Measurements from ENCODE around the gene NLK. TPM values are rescaled to one million over a fixed set of nuclear protein-coding genes. Genes with fewer than 3 reads are reported as not detected.

NLK gene
- total RNA-seq, 1 donor from 2014 or later = 26.0 TPM

- TF ChIP-seq, protein P1, sequence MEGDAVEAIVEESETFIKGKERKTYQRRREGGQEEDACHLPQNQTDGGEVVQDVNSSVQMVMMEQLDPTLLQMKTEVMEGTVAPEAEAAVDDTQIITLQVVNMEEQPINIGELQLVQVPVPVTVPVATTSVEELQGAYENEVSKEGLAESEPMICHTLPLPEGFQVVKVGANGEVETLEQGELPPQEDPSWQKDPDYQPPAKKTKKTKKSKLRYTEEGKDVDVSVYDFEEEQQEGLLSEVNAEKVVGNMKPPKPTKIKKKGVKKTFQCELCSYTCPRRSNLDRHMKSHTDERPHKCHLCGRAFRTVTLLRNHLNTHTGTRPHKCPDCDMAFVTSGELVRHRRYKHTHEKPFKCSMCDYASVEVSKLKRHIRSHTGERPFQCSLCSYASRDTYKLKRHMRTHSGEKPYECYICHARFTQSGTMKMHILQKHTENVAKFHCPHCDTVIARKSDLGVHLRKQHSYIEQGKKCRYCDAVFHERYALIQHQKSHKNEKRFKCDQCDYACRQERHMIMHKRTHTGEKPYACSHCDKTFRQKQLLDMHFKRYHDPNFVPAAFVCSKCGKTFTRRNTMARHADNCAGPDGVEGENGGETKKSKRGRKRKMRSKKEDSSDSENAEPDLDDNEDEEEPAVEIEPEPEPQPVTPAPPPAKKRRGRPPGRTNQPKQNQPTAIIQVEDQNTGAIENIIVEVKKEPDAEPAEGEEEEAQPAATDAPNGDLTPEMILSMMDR (conservative IDR thresholded peaks at IDR 0.05) = no peak
- no peaks in the 10 kb centered on the region for H3K4me1 Mint-ChIP-seq
These were observed 179.4 kb downstream of the NLK start for GRCh38 chr17:28221751-28222414.

DNA sequence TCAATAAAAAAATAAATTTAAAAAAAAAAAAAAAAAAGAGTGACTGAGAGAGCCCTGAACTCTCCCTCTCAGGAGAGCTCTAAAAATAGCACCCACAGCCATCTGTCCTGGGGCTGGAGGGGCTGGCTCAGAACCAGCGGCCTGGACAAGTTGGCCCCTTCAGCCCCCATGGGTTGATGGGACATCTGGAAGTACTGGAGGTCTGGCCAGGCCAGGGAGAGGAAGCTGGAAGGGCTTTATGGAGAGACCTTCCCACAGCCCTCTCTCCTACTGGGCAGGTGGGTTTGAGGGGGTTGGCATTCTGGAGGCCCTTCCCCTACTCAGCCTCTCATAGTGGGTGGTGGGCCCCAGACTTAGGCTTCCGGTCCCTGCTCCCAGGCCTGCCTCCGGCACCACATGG is 182.8 kb downstream of the NLK start:
- H3K4me3 Mint-ChIP-seq = no peak overlapping the region
- DNase-seq (ENCODE audit: low read depth, low spot score) = no peak
- H3K9me3 Mint-ChIP-seq = peaks cover 2% of the 10 kb centered on the region
- peaks cover 2% of the 10 kb centered on the region for H3K36me3 Mint-ChIP-seq (ENCODE audit: low read depth)
- H3K4me1 Mint-ChIP-seq = peaks cover 14% of the 10 kb centered on the region
- TF ChIP-seq, protein P1 (conservative IDR thresholded peaks at IDR 0.05) = no peak
- H3K27ac Mint-ChIP-seq (ENCODE audit: unreplicated experiment) = no peak overlapping the region
- H3K27me3 Mint-ChIP-seq (ENCODE audit: low read depth) = peaks cover 27% of the 10 kb centered on the region

More at GRCh38 chr17:28221751-28222414, 179.4 kb downstream of the NLK start:
- no peak for DNase-seq (ENCODE audit: low read depth, low spot score)
- peaks cover 2% of the 10 kb centered on the region for H3K9me3 Mint-ChIP-seq
- peak overlapping the region; percentile 41 for H3K4me3 Mint-ChIP-seq
- peaks cover 3% of the 10 kb centered on the region for H3K27me3 Mint-ChIP-seq (ENCODE audit: low read depth)
- peaks cover 2% of the 10 kb centered on the region for H3K36me3 Mint-ChIP-seq (ENCODE audit: low read depth)
- no peak overlapping the region for H3K27ac Mint-ChIP-seq (ENCODE audit: unreplicated experiment)

- TF ChIP-seq, protein P1 (conservative IDR thresholded peaks at IDR 0.05) = no peak
- H3K4me3 Mint-ChIP-seq = peak overlapping the region; percentile 54
- peaks cover 30% of the 10 kb centered on the region for H3K27me3 Mint-ChIP-seq (ENCODE audit: low read depth)
- peaks cover 2% of the 10 kb centered on the region for H3K36me3 Mint-ChIP-seq (ENCODE audit: low read depth)
- no peak for DNase-seq (ENCODE audit: low read depth, low spot score)
- no peak overlapping the region for H3K27ac Mint-ChIP-seq (ENCODE audit: unreplicated experiment)
- H3K4me1 Mint-ChIP-seq = peaks cover 14% of the 10 kb centered on the region
- H3K9me3 Mint-ChIP-seq = peaks cover 2% of the 10 kb centered on the region
These were observed 183.4 kb downstream of the NLK start for GRCh38 chr17:28225867-28226266.

DNA sequence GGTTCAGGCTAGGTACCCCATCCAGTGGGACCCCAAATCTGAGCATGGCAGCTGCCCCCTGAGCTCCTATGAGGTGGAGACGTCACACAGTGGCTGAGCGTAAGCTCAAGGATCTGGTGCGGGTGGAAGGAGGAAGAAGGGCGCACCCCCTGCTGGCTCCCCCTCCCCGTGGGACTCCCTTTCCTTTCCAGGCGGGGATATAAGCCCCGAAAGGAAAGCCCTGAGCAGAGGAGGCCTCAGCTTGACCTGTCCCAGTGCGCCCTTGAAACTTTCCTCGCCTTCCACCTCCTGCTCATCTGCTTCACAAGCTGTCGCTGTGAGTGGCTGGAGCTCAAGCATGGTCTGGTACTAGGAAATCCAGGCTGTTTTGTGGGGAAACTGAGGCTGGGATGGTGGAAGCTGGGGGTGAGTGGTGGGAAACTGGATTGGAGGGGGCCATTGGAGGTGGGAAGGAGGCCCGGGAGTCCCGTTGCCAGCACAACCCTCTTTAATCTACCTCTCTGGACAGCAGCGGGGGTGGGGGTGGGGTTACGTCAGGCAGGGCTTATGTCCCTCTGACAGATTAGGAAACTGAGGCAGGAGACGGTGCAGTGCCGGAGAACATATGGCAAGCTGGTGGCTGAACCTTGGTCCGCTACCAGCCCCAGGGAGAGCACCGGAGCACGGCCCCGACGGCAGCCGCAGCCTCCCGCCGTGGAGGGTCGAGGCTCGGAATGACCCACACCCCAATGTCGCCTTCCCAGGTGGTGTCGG is 184.3 kb downstream of the NLK start:
- Mint-ChIP-seq H3K27me3 (ENCODE audit: low read depth) (peaks cover 30% of the 10 kb centered on the region), H3K36me3 (ENCODE audit: low read depth) (peaks cover 2% of the 10 kb centered on the region), H3K4me3 (no peak overlapping the region), H3K27ac (ENCODE audit: unreplicated experiment) (no peak overlapping the region), H3K4me1 (peaks cover 14% of the 10 kb centered on the region), H3K9me3 (peaks cover 2% of the 10 kb centered on the region)
- TF ChIP-seq, protein P1 (conservative IDR thresholded peaks at IDR 0.05) = no peak
- no peak for DNase-seq (ENCODE audit: low read depth, low spot score)

DNA sequence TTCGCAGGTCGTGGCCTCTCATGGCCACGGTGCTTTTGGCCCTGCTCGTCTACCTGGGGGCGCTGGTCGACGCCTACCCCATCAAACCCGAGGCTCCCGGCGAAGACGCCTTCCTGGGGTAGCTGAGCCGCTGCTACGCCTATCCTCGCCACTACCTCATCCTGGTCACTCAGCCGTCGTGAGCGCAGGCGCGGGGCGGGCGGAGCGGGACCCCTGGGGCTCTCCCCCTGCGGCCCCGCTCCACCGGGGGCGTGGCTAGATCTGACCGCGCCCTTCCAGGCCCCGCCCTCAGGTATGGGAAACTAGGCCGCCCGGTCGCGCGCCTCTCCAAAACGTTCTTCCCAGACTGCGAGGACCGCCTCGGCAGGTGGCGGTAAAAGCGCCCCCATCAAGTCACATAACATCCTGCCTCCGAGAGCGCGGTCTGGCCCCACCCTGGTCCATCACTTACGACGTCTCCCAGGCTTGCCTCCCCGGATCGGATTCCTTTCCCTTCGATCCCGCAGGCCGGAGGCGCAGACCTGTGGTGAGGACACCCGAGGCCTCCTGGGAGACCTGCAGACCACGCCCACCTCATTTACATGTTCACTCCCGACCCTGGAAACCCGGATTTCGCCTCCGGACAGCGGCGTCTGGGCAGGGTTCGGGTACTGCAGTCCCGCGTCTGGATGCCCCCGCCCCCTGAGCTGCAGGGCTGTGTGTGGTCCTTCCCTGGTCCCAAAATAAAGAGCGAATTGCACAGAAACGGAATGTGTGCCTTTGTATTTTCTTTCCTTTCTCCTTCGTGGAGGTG is 185.0 kb downstream of the NLK start:
- H3K36me3 Mint-ChIP-seq (ENCODE audit: low read depth) = no peaks in the 10 kb centered on the region

More for the DNA sequence above, 185.0 kb downstream of the NLK start:
- TF ChIP-seq, protein P1 (conservative IDR thresholded peaks at IDR 0.05) = no peak
- Mint-ChIP-seq H3K27ac (ENCODE audit: unreplicated experiment) (peak overlapping the region; percentile 78), H3K4me3 (peak overlapping the region; percentile 93), H3K27me3 (ENCODE audit: low read depth) (peaks cover 30% of the 10 kb centered on the region), H3K4me1 (peaks cover 14% of the 10 kb centered on the region), H3K9me3 (no peaks in the 10 kb centered on the region)
- DNase-seq (ENCODE audit: low read depth, low spot score) = peak; percentile 69

Measured in neural crest cell (in vitro differentiated cells).